Fibroblast of skin of abdomen (primary cell): ENCODE measurements around the gene CHRFAM7A. TPM values are rescaled to one million over a fixed set of nuclear protein-coding genes. Genes with fewer than 3 reads are reported as not detected.
A peak's percentile ranks its signal among the peaks of the same experiment; 100 is the strongest.
"Not testable (repeated sequence)": the region's sequence is repeated elsewhere in the genome, so short reads cannot be mapped to it uniquely, and the experiment has no call there.

Experiments used
- DNase-seq: peaks from one replicate; pipeline ENCODE4 v3.0.0-alpha.2; 2013
- polyA plus RNA-seq, 2 experiments: library from polyadenylated mRNA; unstranded; fragments of 120-200 nt; gene quantifications; one replicate each; pipeline ENCODE4 v1.2.1, GENCODE V29; 2013; ENCODE audit not compliant: insufficient read length in 2 of 2

Gene CHRFAM7A
- 0.66 TPM for polyA plus RNA-seq (2013, experiment 1 of 2; ENCODE audit: insufficient read length)
- polyA plus RNA-seq (2013, experiment 2 of 2; ENCODE audit: insufficient read length) = 0.15 TPM

- not testable (repeated sequence) for DNase-seq
Measured at GRCh38 chr15:30392766-30393663, at the start of gene CHRFAM7A. TSS of gene CHRFAM7A (minus strand) at chr15:30393540. CDS start at chr15:30383351, 10,189 bp downstream.

- DNase-seq = not testable (repeated sequence)
Measured at GRCh38 chr15:30438348-30438747, 45.0 kb upstream of the CHRFAM7A start.

GRCh38 chr15:30435878-30436277, 42.5 kb upstream of the CHRFAM7A start:
- not testable (repeated sequence) for DNase-seq

GRCh38 chr15:30420723-30421122, 27.4 kb upstream of the CHRFAM7A start:
- not testable (repeated sequence) for DNase-seq

GRCh38 chr15:30414160-30414559, 20.8 kb upstream of the CHRFAM7A start, which contains the start of gene GOLGA8R:
TSS of gene GOLGA8R (minus strand) at chr15:30414260. CDS start at chr15:30414162, 98 bp downstream.
- not testable (repeated sequence) for DNase-seq

GRCh38 chr15:30407636-30408035, 14.3 kb upstream of the CHRFAM7A start:
- not testable (repeated sequence) for DNase-seq

GRCh38 chr15:30398988-30399387, 5.6 kb upstream of the CHRFAM7A start:
- not testable (repeated sequence) for DNase-seq

- not testable (repeated sequence) for DNase-seq
Measured at GRCh38 chr15:30393664-30393991, 288 bp upstream of the CHRFAM7A start.

GRCh38 chr15:30386318-30386887, 6.9 kb downstream of the CHRFAM7A start:
- DNase-seq = not testable (repeated sequence)

GRCh38 chr15:30377082-30377413, 16.3 kb downstream of the CHRFAM7A start:
- DNase-seq = not testable (repeated sequence)

GRCh38 chr15:30376375-30377081, 16.8 kb downstream of the CHRFAM7A start:
- not testable (repeated sequence) for DNase-seq

GRCh38 chr15:30375872-30376271, 17.5 kb downstream of the CHRFAM7A start:
- peak; percentile 3 for DNase-seq

- not testable (repeated sequence) for DNase-seq
Measured at GRCh38 chr15:30374862-30375261, 18.5 kb downstream of the CHRFAM7A start.

- DNase-seq = not testable (repeated sequence)
Measured at GRCh38 chr15:30368271-30368670, 25.1 kb downstream of the CHRFAM7A start.

- DNase-seq = not testable (repeated sequence)
Measured at GRCh38 chr15:30367246-30367645, 26.1 kb downstream of the CHRFAM7A start.

- DNase-seq = not testable (repeated sequence)
Measured at GRCh38 chr15:30361404-30361803, 31.9 kb downstream of the CHRFAM7A start.

- DNase-seq = not testable (repeated sequence)
Measured at GRCh38 chr15:30360990-30361389, 32.4 kb downstream of the CHRFAM7A start.

GRCh38 chr15:30355043-30355442, 38.3 kb downstream of the CHRFAM7A start:
- DNase-seq = not testable (repeated sequence)

GRCh38 chr15:30349803-30350202, 43.5 kb downstream of the CHRFAM7A start:
- not testable (repeated sequence) for DNase-seq

- DNase-seq = not testable (repeated sequence)
Measured at GRCh38 chr15:30336584-30336983, 56.8 kb downstream of the CHRFAM7A start.

GRCh38 chr15:30334152-30334551, 59.2 kb downstream of the CHRFAM7A start:
- not testable (repeated sequence) for DNase-seq

- not testable (repeated sequence) for DNase-seq
Measured at GRCh38 chr15:30326145-30326544, 67.2 kb downstream of the CHRFAM7A start.

GRCh38 chr15:30321063-30321462, 72.3 kb downstream of the CHRFAM7A start:
- not testable (repeated sequence) for DNase-seq
